T-helper 9 cell (primary cell): Measurements from ENCODE around the gene NSFL1C.
"Not testable (repeated sequence)": the region's sequence is repeated elsewhere in the genome, so short reads cannot be mapped to it uniquely, and the experiment has no call there.

Experiments used
- DNase-seq: peaks from one replicate; pipeline ENCODE4 v3.0.0-alpha.2; 2020
- total RNA-seq, 2 donors: gene quantifications; one replicate each; lab custom pipeline; 2026; lab: John Stamatoyannopoulos, UW

NSFL1C gene
- total RNA-seq = 43.4 to 45.4 reads per million in 2 donors

GRCh38 chr20:1466211-1467081 is at the start of gene NSFL1C:
Gene NSFL1C, minus strand, starts transcription at chr20:1466849. Its CDS starts 25 bp downstream, at chr20:1466824.
- peak; percentile 97 for DNase-seq

- DNase-seq = no peak
Measured at GRCh38 chr20:1513801-1514200, 47.2 kb upstream of the NSFL1C start.

DNA sequence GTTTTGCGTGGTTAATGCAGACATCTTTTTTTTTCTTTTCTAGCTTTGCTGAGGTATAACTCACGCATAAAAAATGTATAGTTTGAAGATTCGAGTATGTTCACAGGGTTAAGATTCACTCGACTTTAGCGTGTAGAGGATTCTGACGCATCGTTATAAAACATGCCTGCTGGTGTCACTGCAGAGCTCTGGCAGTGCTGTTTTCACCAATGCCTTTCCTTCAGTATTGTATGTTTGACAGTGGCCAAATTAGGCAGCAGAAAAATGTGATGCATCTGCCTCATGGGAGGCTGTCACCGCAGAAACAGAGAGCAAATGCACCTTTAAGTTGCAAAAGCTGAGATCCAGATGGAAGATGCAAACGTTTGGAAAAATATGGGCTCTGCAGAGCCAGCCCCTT is 42.6 kb upstream of the NSFL1C start:
- no peak for DNase-seq

DNA sequence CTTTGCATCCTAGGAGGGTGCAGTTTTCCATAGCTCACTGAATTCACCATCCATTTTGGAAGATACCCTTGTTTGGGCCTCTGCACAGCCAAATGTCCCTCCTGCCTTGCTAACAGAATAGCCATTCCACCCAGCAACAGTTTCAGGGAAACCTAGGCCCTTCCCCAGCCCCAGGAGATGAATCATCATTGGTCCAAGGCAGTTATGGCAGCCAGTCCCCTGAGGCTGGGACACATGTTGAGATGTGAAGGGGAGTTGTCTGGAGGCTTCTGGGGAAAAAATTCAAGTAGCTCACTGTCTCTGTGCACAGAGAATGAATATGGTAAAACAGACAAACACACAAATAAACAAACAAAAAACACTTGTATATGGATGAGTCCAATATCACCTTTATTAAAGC is 41.9 kb upstream of the NSFL1C start:
- no peak for DNase-seq

DNA sequence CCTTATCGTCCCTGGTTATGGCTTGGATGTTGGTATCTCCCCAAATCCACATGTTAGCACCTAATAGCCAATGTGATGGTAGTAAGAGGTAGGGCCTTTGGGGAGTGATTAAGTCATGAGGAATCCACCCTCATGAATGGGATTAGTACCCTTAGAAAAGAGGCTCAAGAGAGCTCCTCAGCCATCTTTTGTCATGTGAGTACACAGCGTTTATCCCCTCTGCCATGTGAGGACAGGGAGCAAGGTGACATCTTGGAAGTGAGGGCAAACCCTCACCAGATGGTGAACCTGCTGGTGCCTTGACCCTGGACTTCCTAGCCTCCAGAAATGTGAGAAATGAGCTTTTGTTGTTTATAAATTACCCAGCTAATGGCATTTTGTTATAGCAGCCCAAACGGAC is 40.6 kb upstream of the NSFL1C start:
- no peak for DNase-seq

DNA sequence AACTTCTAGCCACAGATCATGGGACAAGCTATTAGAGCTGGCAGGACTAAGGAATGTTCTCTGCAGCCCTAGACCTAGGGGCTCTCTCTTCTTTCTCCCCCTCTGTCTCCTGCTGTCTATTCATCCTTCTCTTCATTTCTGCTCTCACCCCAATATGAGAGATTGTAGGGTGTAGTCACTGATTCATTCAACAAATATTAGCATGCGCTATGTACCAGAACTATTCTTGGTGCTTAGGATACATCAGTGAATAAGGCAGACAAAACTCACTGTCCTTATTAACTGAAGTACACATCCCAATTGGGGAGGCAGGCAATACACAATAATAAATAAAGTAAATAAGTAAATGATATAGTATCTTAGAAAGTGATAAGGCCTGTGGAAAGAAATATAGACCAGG is 39.2 kb upstream of the NSFL1C start:
- no peak for DNase-seq

DNA sequence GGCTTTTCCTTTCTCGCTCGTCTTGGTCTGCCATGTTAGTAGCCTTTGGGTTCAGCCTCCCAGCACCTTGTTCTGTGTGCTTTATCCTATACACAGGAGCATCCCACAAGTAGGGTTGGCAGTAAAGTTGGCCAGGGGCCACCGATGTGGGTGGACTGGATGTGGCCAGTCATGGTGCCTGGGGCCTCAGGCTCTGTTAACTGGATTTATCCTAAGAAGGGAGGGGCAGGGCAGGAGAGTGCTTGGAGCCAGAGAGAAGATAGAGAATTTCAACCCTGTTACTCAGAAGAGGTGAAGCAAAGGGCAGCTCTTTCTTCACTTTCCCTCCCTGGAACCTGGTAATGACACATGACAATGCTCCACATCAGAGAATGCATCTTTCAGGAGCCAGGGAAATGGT is 38.7 kb upstream of the NSFL1C start:
- no peak for DNase-seq

GRCh38 chr20:1503564-1504227 is 37.0 kb upstream of the NSFL1C start:
- DNase-seq = peak; percentile 51

GRCh38 chr20:1500496-1500895 is 33.8 kb upstream of the NSFL1C start:
- DNase-seq = no peak

DNA sequence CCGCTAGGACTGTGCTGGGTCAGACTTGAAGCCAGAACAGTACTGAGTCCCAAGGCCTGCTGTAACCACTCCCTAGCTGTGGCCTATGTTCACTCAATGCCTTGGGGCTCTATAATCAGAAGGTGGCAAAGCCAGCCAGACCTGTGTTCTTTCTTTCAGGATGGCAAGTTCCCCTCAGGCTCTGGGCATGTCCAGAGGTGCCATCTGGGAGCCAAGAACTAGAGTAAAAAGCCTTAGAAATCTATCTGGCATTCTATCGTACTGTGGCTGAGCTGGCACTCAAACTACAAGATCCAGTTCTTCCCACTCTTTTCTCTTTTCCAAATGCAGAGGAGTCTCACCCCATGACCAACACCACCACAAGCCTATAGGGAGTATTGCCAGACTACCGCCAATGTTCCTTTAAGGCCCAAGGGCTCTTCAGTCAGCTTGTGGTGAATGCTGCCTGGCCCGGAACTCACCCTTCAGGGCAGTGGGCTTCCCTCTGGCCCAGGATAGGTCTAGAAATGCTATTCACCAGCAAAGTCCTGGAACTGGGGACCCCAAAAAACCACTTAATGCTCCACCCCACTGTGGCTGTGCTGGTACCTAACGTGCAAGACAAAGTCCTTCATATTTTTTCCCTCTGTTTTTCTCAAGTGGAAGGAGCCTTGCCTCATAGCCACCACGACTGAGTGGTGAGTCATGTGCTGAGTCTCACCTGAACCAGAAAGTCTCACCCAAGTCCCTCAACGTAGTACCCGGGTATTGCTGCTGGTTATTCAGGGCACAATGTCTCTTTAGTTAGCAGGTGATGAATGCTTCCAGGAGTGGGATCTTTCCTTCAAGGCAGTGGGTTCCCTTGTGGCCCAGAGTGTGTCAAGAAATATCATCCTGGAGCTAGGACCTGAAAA is 33.1 kb upstream of the NSFL1C start:
- no peak for DNase-seq

- not testable (repeated sequence) for DNase-seq
Measured at GRCh38 chr20:1497371-1497770, 30.7 kb upstream of the NSFL1C start.

DNA sequence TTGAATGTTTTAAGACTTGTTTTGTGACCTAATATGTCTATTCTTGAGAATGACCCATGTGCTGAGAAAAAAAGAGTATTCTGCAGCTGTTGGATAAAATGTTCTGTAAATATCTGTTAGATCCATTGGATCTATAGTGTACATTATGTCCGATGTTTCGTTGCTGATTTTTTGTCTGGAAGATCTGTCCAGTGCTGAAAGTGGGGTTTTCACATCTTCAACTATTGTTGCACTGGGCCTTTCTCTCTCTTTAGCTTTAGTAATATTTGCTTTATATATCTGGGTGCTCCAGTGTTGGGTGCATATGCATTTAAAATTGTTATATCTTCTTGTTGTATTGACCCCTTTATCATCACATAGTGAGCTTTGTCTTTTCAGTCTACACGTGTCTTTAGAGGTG is 30.3 kb upstream of the NSFL1C start:
- no peak for DNase-seq

DNA sequence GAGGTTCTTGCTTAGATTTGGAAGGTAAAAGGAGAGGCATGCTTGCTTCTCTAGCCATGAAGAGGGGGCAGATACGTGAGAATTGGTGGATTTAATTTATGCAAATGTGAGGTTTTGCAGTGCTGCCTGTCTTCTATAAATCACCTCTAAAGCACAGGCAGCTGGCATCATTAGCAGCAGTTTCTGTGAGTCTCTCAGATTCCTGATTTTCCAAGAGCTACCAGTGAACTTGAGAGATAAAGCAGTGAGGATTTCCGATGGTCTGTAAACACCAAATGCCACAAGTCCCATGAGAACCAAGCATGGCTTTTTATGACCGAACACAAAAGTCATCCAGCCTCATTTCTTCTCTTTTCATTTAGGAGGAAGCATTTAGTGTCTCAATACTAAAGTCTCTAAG is 27.8 kb upstream of the NSFL1C start:
- DNase-seq = no peak

- DNase-seq = no peak
Measured at GRCh38 chr20:1493536-1493935, 26.9 kb upstream of the NSFL1C start.

- DNase-seq = no peak
Measured at GRCh38 chr20:1491860-1492642, 25.4 kb upstream of the NSFL1C start.

- DNase-seq = no peak
Measured at GRCh38 chr20:1491281-1491840, 24.7 kb upstream of the NSFL1C start, which contains the start of gene SIRPB2. Gene SIRPB2, minus strand, starts transcription at chr20:1491420. Its CDS starts 61 bp downstream, at chr20:1491359.

DNA sequence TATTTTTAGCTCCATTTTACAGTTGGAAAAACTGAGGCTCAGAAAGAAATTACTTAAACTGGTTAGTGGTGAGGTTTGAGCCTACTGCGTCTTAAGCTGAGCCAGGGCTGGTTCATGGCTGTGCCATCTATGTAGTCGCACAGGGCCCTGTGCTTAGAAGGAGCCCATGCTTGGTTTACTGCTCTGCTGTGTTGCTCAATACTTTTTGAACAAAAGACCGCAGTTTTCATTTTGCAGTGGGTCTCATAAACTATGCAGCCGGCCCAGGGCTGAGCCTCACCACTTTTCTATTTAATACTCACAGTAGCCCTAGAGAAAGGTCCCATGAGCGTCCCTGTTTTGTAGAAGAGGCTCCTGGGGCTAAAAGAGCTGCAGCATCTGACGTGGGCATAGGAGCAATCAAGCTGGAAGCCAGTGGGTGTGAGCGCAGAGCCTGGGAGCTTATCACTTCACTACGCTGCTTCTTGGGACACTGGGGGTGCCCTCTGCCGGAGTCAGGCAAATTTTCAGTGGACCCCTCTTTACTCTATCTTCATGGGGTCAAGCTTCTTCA is 24.1 kb upstream of the NSFL1C start:
- DNase-seq = no peak

- no peak for DNase-seq
Measured at GRCh38 chr20:1489764-1490436, 23.3 kb upstream of the NSFL1C start.

DNA sequence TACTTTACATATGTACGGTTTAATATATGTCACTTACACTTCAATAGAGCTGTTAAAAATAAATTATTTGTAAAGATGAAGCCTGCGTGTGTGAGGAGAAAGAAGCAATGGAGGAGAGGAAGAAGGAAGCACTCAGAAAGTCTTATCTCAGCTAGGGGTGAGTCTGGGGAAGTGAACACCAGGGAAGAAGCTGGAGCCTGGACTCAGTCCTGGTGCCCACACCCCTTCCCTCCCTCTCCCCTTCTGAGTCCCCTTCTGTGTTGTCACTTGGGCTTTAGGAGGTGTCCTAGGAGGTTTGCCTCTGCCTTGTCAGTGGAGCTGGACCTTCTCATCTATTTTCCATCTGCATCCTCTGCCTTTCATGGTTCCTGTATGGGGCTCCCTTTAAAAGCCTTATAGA is 22.7 kb upstream of the NSFL1C start:
- no peak for DNase-seq

DNA sequence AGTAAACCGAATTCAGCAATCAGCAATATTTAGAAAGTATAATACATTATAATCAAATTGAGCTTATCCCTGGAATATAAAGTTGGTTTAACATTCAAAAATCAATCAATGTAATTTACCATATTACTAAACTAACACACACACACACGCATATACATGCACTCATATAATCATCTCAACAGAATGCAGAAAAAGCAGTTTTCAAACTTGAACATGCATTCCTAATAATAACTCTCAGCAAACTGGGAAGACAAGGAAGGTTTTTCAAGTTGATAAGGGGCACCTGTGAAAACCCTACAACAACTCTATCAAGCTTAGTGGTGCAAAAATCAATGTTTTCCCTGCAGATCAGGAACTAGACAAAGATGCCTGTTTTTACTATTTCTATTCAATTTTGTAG is 19.9 kb upstream of the NSFL1C start:
- no peak for DNase-seq
